Stimulated activated CD4-positive, alpha-beta T cell treated with anti-CD3 and anti-CD28 coated beads, TNF-alpha, amount 100 ng/mL, for 48 hours (primary cell): ENCODE results near the gene ASTN2.
"Not testable (repeated sequence)": the region's sequence is repeated elsewhere in the genome, so short reads cannot be mapped to it uniquely, and the experiment has no call there.

ENCODE experiments used
- DNase-seq, 3 donors: peaks; one replicate each; pipeline ENCODE4 v3.0.0-alpha.2; 2020; ENCODE audit warnings: low read depth in 3 of 3

ASTN2 gene

DNA sequence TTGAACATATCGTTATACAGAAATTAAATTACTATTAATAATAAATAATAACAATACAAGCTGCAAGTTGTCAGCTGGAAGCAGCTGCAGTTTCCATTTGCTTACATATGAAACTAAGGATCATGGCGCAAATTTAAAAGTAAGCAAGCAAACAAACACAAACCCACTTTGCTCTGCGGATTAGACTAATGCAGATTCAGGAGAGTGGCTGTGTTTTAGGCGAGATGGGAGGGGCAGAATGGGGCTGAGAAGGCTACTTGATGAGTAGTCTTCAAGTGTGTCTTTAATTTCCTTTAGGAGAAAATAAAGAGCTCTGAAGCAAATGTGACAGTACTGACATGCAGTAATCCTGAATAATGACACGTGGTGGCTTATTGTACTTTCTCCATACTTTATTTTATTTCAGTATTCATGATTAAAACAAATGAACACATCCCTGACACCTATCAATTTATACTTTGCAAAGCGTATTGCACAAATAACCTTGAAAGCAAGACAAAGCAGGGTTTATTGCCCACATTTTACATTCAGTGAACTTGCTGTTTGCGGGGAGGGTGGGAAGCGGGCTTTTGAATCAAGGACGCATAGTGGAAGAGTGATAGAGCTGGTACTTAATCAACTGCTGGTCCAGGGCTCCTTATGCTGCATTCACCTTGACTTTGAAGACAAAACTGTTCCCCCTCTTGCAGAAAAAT, 949.1 kb downstream of the ASTN2 start:
- no peak for DNase-seq

DNA sequence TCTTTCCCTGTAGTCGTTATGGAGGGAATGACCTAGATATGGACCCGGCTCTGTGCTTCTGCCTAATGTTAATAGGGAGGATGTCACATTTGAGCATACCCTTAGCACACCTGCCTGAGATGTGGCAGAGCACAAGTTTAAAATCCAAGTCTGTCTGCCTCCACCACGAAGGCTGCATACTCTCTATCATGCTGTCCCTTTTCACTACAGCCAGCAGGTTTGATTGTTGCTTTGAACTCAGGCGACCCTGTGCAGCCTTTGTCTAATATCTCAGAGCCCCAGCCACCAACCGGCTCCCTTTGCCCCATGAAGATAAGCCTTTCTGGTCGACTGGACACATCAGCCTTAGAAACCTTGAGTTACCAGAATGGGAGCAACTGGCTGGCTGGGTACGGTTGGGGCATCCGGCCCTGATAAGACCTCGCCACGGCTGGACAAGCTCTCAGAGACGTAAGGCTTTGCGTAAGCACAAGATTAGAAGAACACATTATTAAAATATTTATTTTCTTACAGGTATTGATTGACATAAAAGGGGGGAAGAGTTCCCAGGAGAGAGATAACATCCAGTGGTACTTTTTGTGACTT, 949.8 kb downstream of the ASTN2 start:
- no peak for DNase-seq

DNA sequence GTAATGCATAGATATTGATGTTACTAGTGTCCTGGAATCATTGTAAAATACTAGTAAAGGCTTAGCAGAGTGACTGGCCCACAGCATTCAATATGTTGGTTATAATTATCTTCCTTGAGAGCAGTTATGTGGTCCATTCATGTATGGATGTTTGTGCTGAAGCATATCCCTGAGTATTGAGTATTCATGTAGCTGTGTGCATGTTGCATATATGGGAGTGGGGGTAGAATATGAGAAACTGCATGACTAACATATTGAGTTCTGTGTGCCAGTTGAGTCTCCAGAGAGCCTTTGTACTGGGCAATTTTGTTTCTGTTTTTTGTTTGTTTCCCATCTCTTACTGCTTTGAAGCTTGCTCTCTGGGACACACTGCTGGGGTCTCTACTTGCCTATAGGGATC, 950.4 kb downstream of the ASTN2 start:
- DNase-seq = no peak

DNA sequence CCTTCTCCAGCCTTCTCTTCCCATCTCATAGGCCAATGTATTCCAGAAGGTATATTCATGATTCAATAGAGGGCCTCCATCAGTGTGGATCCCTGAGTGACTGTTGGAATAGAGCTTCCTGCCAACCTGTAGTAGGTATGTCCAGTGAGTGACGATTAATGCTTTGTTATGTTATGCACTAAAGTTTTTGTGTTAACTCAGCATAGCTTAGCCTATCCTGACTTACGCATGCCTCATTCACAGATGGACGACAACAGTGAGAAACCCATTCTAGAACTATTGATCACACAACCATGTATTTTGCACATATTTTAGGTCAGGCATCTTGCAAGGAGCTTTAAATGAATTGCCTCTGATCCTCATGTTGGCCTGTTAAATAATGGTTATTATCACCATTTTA, 953.2 kb downstream of the ASTN2 start:
- no peak for DNase-seq

DNA sequence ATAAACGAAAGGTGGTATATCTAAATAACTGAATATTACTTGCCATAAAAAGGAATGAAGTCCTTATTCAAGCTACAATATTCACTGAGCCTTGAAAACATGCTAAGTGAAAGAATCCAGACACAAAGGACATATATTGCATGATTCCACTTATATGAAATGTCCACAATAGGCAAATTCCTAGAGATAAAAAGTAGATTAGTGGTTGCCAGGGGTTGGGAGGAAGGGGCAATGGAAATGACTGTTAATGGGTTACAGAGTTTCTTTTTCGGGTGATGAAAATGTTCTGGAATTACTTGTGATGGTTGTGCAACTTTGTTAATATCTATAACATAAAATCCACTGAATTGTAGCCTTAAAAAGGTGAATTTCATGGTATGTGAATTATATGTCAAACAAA, 954.8 kb downstream of the ASTN2 start:
- DNase-seq = no peak

DNA sequence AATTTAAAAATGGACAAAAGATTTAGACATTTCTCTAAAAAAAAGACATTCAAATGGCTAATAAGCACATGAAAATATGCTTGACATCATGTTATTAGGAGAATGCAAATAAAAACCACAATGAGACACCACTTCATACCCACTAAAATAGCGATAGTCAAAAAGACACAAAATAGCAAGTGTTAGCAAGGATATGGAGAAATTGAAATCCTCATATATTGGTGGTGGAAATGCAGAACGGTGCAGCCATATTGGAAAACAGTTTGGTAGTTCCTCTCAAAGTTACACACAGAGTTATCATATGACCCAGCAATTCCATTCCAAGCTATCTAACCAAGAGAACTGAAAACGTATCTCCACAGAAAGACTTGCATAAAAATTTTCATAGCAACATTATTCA, 955.3 kb downstream of the ASTN2 start:
- no peak for DNase-seq

DNA sequence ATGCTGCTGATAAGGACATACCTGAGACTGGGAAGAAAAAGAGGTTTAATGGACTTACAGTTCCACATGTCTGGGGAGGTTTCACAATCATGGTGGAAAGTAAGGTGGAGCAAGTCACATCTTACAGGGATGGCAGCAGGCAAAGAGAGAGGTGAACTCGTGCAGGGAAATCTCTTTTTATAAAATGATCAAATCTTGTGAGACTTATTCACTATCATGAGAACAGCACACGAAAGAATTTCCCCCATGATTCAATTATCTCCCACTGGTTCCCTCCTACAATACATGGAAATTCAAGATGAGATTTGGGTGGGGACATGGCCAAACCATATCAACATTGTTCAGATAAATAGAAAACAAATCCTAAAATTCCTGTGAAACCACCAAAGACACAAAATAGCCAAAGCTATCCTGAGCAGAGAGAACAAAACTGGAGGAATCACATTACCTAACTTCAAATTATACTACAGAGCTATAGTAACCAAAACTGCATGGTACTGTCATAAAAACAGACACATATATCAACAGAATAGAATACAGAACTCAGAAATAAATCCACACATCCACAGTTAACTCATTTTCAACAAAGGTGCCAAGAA, 958.3 kb downstream of the ASTN2 start:
- no peak for DNase-seq

DNA sequence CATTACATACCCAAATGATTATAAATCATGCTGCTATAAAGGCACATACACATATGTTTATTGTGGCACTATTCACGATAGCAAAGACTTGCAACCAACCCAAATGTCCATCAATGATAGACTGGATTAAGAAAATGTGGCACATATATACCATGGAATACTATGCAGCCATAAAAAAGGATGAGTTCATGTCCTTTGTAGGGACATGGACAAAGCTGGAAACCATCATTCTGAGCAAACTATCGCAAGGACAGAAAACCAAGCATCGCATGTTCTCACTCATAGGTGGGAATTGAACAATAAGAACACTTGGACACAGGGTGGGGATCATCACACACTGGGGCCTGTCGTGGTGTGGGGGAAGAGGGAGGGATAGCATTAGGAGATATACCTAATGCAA, 960.3 kb downstream of the ASTN2 start:
- not testable (repeated sequence) for DNase-seq

DNA sequence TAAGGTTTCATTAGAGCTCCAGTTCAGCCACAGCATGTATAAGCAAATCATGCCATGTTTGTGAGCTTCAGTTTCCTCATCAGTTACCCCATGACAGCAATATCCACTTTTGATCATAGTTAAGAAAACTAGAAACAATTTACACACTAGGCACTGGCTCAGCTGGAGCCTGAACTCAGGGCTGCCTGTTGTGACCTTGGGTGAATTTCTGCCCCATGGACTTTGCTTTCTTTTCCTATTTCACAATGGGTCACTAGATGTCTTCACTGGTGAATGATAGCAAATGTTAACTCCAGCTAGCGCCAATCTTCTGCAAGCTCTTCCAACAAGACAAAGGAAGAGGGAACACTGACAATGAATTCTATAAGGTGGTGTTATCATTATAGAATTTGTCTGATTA, 961.1 kb downstream of the ASTN2 start:
- DNase-seq = no peak

DNA sequence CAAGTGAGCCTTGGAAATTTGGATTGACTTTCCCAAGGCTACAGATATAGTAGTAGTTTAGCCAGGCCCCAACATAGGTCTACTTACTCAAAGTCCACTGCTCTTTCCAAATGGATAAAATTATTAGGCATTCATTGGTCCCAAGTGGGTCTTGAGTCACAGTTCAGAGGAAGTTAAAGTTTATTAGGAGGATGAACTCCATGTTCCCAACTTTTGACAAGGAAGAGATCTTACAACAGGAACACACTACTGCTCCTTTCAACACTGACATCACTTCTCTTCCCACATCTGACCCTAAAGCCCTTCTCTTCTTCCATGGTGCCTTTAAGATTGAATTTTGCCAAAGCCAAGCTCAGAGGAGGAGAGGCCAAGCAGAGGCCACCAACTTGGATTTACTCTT, 962.2 kb downstream of the ASTN2 start:
- no peak for DNase-seq

DNA sequence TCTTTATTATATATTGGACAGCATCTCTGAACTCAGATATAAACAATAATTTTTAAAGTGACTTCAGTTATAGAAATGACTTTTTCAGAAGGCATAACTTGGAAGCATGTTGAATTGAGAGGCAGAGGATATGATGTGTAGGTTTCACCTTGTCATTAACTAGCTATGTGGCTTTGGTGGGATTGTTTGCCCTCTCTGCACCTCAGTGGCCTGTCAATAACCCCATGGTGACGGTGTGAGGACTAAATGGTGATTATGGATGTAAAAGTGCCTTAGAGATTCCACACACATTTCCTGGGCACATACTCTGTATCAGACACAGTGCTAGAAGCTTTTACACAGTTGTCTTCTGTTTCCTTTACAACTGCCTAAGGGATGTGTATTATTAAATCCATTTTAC, 962.6 kb downstream of the ASTN2 start:
- no peak for DNase-seq

DNA sequence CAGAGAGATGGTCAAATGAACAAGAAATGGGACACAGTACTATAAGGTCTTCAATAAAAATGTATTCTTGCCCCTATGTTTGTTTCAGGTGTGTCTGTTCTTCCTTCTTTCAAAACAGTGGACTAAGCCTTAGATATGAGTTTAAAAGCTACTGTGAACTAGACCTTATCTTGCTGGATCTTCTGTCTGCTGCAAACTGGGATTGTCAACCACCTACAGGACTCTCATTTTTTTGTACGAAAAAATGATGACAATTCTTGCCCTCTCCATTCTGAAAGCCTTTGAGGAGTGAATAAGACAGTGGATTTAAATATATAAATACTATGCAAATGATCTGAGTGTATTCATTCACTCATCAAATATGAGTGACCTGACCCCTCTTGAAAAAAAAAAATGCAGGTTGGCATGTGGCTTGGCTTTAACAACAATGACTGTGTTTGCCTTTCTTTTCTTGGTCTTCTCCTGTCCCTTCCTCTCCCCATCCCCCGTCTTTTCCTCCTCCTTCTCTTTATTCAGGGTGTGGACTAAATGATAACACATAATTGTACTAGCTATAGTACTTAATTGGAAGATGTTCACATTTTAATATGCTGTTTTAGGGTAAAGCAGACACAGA, 963.2 kb downstream of the ASTN2 start:
- no peak for DNase-seq

DNA sequence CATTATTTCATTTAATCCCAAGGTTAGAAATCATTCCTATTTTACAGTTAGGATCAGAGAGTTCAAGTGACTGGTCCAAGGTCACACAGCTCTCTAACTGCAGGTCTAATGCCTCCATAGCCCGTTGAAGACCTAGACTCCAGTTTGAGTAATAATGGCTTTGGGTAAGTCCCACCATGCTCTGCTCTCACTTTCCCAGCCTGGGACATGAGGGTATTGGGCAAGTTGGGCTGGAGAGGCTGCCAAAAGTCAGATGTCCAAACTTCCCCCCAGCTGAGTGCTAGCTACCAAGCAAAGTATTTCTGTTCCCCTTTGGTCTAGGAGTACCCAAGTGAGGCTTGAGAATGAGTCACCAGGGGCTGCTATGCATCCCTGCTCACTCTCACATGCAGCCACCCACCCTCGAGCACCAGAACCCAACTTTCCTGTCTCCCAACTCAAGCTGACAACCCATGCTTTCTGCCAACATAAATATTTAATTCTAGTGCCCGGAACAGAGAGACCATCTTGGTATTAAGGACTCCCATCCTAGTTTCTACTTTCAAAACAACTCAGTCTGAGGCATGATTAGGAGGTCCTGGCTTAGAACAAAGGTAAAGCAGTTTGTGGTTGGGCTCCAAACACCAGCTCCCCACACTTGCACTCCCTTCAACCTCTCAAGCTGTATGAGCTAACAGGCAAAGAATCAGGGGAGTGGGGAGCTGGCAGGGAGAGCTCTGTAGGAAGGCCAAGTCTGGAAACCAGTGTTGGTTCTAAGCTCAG, 964.3 kb downstream of the ASTN2 start:
- DNase-seq = no peak

DNA sequence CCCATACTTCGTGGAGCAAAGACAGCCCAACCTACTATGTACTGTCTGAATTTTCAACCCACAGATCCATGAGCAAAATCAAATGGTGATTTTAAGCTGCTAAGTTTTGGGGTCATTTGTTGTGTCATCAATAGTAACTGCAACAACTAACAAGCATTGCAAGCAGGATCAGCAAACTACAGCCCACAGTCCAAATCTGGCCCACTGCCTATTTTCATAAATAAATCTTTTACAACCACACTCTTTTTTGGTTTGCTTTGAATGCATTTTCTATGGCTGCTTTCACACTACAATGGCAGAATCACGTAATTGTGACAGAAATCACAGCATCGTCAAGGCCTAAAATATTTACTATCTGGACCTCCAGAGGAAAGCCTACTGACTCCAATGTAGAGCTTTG, 964.9 kb downstream of the ASTN2 start:
- no peak for DNase-seq

DNA sequence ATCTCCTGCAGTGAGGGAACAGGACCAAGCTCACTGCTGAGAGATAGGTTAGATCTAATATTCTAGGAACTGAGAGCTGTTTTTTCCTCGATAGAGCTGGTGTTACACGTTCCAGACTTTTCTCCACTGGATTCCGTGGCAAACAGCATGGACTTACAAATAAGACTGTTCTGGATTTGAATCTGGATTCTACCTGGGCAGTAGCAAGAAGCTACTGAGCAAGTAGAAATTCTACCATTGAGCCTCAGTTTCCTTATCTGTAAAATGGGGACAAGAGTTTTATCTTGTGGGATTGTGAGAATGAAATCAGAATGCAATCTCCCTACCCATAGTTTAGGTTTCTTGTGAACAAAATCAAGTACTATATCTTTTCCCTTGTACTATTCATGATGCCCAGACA, 966.4 kb downstream of the ASTN2 start:
- no peak for DNase-seq

DNA sequence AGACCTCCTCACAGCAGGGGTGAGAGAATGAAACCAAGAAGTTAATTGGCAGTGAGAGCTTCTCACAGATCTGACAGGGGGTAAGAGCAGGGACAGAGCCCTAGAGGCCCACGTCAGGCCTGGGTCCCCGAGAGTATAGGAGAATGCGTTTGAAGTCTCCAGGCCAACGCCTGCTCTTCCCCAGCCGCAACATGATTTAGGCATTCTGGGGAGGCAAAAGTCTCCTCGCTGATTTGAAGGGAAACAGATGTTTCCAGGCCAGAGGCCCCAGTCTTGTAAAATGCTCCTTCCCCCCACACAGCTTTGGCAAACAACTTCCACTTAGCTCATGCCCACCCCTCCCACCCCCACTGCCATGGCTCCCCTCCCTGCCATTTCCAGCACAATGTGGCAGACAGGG, 966.9 kb downstream of the ASTN2 start:
- DNase-seq = no peak

DNA sequence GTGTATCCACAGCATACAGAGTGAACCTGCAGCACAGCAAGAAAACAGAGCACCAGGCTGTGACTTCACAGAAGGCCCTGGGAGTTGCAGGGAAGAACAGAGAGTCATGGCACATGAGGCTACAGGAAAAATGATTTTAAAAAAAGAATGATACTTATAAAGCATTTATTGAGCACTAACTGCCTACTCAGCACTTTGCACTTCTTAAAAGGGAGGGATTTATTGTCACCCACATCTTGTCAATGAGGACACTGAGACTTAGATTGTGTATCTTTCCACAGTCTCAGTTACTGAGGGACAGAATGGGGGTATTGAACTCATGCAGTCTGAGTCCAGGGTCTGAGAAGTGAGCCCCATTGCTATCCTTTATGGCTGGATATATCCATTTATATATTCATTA, 972.3 kb downstream of the ASTN2 start:
- no peak for DNase-seq

DNA sequence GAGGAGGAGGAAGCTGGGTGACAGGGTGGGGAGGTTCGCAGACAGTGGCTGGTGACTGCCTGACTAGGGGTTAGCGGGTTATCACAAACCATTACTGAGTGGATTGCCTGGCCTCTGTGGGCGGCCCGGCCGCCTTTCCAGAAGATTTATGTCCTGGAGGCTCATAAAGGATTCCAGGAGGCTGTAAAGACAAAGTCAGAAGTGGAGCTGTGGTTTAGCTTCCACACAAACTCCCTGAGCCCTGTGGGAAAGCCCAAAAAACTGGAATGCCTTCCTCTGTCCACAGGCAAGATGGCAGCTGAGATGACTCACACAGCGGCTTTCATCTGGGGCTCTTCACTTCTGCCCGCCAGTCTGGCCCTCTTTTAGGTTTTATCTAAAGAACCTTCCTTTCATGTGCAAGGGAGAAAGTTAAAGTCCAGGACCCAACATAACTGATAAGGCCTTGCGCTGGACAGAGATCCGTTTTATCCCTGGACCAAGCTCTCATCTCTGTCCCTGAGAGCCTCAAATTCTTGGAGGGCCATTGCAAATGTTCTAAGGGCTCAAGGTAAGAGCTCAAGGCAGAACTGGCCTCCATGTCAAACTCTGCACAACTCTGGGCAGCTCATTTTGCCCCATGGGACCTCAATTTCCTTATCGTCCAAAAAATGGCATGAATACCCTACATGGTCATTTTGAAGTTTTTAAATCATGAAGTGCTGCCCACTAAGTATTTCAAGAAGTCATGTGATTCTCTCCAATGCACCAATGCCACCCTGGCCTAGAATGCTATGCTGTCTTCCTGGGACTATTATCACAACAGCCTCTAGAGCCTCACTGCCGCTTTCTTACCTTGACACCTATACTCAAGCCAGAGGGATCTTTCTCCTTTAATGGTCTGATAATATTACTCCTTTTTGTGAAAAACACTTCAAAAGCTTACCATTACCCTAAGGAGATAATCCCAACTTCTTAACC, 977.2 kb downstream of the ASTN2 start:
- DNase-seq = no peak

DNA sequence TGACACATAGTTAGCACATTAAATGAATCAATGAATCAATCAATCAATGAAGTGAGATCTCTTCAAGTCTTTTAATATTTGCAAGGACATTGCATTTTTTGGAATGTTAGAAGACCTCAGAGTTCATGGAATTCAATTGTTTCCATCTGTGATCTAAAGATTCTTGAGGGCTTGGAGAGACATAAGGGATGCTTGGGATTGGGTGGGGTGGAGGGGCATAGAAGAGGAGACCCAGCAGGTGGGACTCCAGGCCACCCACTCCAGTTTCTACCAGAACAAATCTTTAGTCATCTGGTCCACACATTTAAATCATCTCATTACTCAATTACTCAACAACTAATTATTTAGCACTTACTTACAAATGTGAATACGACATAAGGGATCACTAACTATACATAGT, 978.7 kb downstream of the ASTN2 start:
- DNase-seq = no peak

DNA sequence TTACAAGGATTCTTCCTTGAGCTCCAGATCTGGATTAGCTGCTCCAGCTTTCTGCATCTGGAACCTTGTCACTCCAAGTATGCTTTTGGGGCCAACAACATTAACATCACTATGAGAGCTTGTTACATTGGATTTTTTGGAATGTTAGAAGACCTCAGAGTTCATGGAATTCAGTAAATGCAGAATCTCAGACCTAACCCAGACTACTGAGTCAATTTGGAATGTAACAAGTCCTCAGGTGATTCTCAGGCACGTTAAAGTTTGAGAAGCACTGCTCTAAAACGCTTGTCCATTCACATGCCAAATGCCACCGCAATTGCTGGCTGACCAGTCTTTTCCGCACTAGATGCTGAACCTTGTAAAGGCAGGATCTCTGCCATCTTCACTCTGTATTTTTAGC, 979.2 kb downstream of the ASTN2 start:
- DNase-seq = no peak

DNA sequence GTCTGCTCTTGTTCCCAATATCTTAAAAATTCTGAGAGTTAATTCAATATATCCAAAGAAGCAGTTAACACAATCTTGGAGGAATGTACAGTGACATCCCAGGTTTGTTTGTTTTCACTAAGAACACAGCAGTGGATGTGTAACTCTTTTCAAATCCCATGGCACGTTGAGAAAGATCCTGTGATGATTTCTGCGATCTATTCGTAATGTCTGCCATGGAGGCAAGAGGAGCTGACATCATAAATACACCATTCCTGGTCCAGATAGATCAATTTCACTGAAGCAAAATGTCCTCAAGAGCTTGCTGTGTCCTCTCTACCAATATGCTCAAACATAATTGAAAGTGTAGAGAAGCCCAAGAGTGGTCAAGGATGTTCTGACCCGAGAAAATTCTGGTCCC, 980.5 kb downstream of the ASTN2 start:
- no peak for DNase-seq
